Spleen (tissue), 7 donors: ENCODE results near the gene NUDT3.

Experiments used
- CTCF ChIP-seq, 11 experiments: fragments of 200-600 bp in 7 of 11; fragments of 450-650 bp in 4 of 11; sonication (generic) in 4 of 11; IDR thresholded peaks in 8 of 11; conservative IDR thresholded peaks in 3 of 11; 1 replicate in 7 of 11; 2 replicates in 4 of 11; pipeline versions ENCODE4 v1.4.0 to v1.8.0; 2016 to 2021; ENCODE audit warnings: antibody characterized with exemption in 11 of 11, inconsistent platforms in 4 of 11, mild to moderate bottlenecking in 1 of 11
- POLR2A ChIP-seq, 3 donors: fragments of 450-650 bp; IDR thresholded peaks; one replicate each; pipeline ENCODE4 v1.5.1; 2017; ENCODE audit warnings: antibody characterized with exemption in 3 of 3, mild to moderate bottlenecking in 1 of 3
- POLR2AphosphoS5 ChIP-seq, 3 donors: sonication (generic); formaldehyde crosslinking; IDR thresholded peaks; one replicate each; pipeline ENCODE4 v1.5.1; 2017; ENCODE audit warnings: antibody characterized with exemption in 3 of 3
- donor health status: DM: no; HTN: no; CAD: no; lungs with moderate emphysema.
- donor health status: DM: no; HTN: no; CAD: no.
- donor health status: DM: no; HTN: no; CAD: no.

GRCh38 chr6:34331371-34332050 lies 61.0 kb downstream of the NUDT3 start:
- TF ChIP-seq POLR2AphosphoS5 (IDR thresholded peaks at IDR 0.05) (no peak), CTCF (IDR thresholded peaks at IDR 0.05 in 8 of 11, conservative IDR thresholded peaks at IDR 0.05 in 3 of 11) (no peak), POLR2A (IDR thresholded peaks at IDR 0.05) (no peak)
